ENCODE measurements around the gene TFAM. TPM values are rescaled to one million over a fixed set of nuclear protein-coding genes. Genes with fewer than 3 reads are reported as not detected.
"Not testable (repeated sequence)": the region's sequence is repeated elsewhere in the genome, so short reads cannot be mapped to it uniquely, and the experiment has no call there.

TFAM gene
- total and polyA plus RNA-seq, 2 experiments from 2014 or later: 20.0 to 20.6 TPM

GRCh38 chr10:58409956-58410610, 24.9 kb downstream of the TFAM start:
- no peak for DNase-seq
- in situ Hi-C loops (cut with MboI): loop anchor here (10.0 to 25.0 kb wide), 5 partner anchors 115 to 1202 kb away; no protein-coding TSS in a partner anchor

GRCh38 chr10:58412502-58412961, 27.3 kb downstream of the TFAM start:
- Histone ChIP-seq H3K9me2 (ENCODE audit: insufficient read depth) (no peaks in the 10 kb centered on the region), H2AFZ (no peak overlapping the region), H3K36me3 (ENCODE audit: low read depth) (no peaks in the 10 kb centered on the region), H3K9ac (peak overlapping the region; percentile 42), H3K27ac (peak overlapping the region; percentile 69), H4K20me1 (ENCODE audit: insufficient read depth) (no peaks in the 10 kb centered on the region), H3K9me3 (ENCODE audit: low read depth) (no peaks in the 10 kb centered on the region), H3K4me2 (ENCODE audit: unreplicated experiment) (peak overlapping the region; percentile 12), H3F3A (ENCODE audit: insufficient read depth) (peaks cover 13% of the 10 kb centered on the region; the same call in 1 of the 2 replicates), H3K4me1 (ENCODE audit: insufficient read depth) (peaks cover 21% of the 10 kb centered on the region), H3K79me2 (ENCODE audit: insufficient read depth) (no peaks in the 10 kb centered on the region), H3K27me3 (replicated peaks; ENCODE audit: insufficient read depth) (no peaks in the 10 kb centered on the region), H3K4me3 (no peak overlapping the region)
- TF ChIP-seq EZH2 (IDR thresholded peaks at IDR 0.05; ENCODE audit: insufficient read depth, poor library complexity, severe bottlenecking): no peak
- TF ChIP-seq EZH2phosphoT487 (IDR thresholded peaks at IDR 0.05; ENCODE audit: insufficient read depth, low read depth): peak; percentile 90
- in situ Hi-C loops (cut with MboI): loop anchor here (10.0 to 25.0 kb wide), 5 partner anchors 112 to 1200 kb away; no protein-coding TSS in a partner anchor
- peak; percentile 88 for DNase-seq
- 4 to 5% methylated on average over 2 of the region's 2 CpGs for WGBS, 2 experiments (ENCODE audit: low coverage in 1 of 2, low lambda C conversion rate in 2 of 2, missing lambda C conversion rate in 2 of 2)

More at GRCh38 chr10:58409956-58410610, 24.9 kb downstream of the TFAM start:
- peaks cover 13% of the 10 kb centered on the region; the same call in 1 of the 2 replicates for H3F3A ChIP-seq (ENCODE audit: insufficient read depth)
- H3K9me2 ChIP-seq (ENCODE audit: insufficient read depth): no peaks in the 10 kb centered on the region
- H3K4me1 ChIP-seq (ENCODE audit: insufficient read depth): peaks cover 20% of the 10 kb centered on the region
- H2AFZ ChIP-seq: no peak overlapping the region
- H3K27me3 ChIP-seq (replicated peaks; ENCODE audit: insufficient read depth): no peaks in the 10 kb centered on the region
- H3K4me3 ChIP-seq: no peak overlapping the region
- WGBS, 2 experiments (ENCODE audit: low coverage in 1 of 2, low lambda C conversion rate in 2 of 2, missing lambda C conversion rate in 2 of 2): 79 to 88% methylated on average over 3 to 4 of the region's 4 CpGs
- no peaks in the 10 kb centered on the region for H3K36me3 ChIP-seq (ENCODE audit: low read depth)
- TF ChIP-seq EZH2phosphoT487 (IDR thresholded peaks at IDR 0.05; ENCODE audit: insufficient read depth, low read depth): no peak
- no peak for TF ChIP-seq EZH2 (IDR thresholded peaks at IDR 0.05; ENCODE audit: insufficient read depth, poor library complexity, severe bottlenecking)
- no peaks in the 10 kb centered on the region for H4K20me1 ChIP-seq (ENCODE audit: insufficient read depth)
- H3K9me3 ChIP-seq (ENCODE audit: low read depth): no peaks in the 10 kb centered on the region
- H3K4me2 ChIP-seq (ENCODE audit: unreplicated experiment): no peak overlapping the region
- no peaks in the 10 kb centered on the region for H3K79me2 ChIP-seq (ENCODE audit: insufficient read depth)
- H3K27ac ChIP-seq: no peak overlapping the region
- H3K9ac ChIP-seq: no peak overlapping the region

- no peaks in the 10 kb centered on the region for H3K36me3 ChIP-seq (ENCODE audit: low read depth)
- H3K27me3 ChIP-seq (replicated peaks; ENCODE audit: insufficient read depth): no peaks in the 10 kb centered on the region
- peaks cover 21% of the 10 kb centered on the region for H3K4me1 ChIP-seq (ENCODE audit: insufficient read depth)
- no peaks in the 10 kb centered on the region for H3K9me3 ChIP-seq (ENCODE audit: low read depth)
- no peak for TF ChIP-seq EZH2 (IDR thresholded peaks at IDR 0.05; ENCODE audit: insufficient read depth, poor library complexity, severe bottlenecking)
- no peak for TF ChIP-seq EZH2phosphoT487 (IDR thresholded peaks at IDR 0.05; ENCODE audit: insufficient read depth, low read depth)
- peak overlapping the region; percentile 72 for H3K4me2 ChIP-seq (ENCODE audit: unreplicated experiment)
- DNase-seq: peak; percentile 86
- peak overlapping the region; percentile 17; the same call in 1 of the 2 replicates for H3K9ac ChIP-seq
- H3K4me3 ChIP-seq: peak overlapping the region; percentile 27; the same call in 1 of the 2 replicates
- 5 to 8% methylated on average over 5 of the region's 5 CpGs for WGBS, 2 experiments (ENCODE audit: low coverage in 1 of 2, low lambda C conversion rate in 2 of 2, missing lambda C conversion rate in 2 of 2)
- no peaks in the 10 kb centered on the region for H3K79me2 ChIP-seq (ENCODE audit: insufficient read depth)
- in situ Hi-C loops (cut with MboI): loop anchor here (10.0 to 25.0 kb wide), 5 partner anchors 110 to 1198 kb away; no protein-coding TSS in a partner anchor
- H3K9me2 ChIP-seq (ENCODE audit: insufficient read depth): no peaks in the 10 kb centered on the region
- peaks cover 13% of the 10 kb centered on the region; the same call in 1 of the 2 replicates for H3F3A ChIP-seq (ENCODE audit: insufficient read depth)
- H3K27ac ChIP-seq: no peak overlapping the region
- H4K20me1 ChIP-seq (ENCODE audit: insufficient read depth): no peaks in the 10 kb centered on the region
- peak overlapping the region; percentile 63 for H2AFZ ChIP-seq
Measured at GRCh38 chr10:58414270-58415041, 29.2 kb downstream of the TFAM start.

GRCh38 chr10:58415757-58416156, 30.5 kb downstream of the TFAM start:
- Histone ChIP-seq H3F3A (ENCODE audit: insufficient read depth) (peaks cover 13% of the 10 kb centered on the region; the same call in 1 of the 2 replicates), H2AFZ (no peak overlapping the region), H3K27me3 (replicated peaks; ENCODE audit: insufficient read depth) (no peaks in the 10 kb centered on the region), H3K9me3 (ENCODE audit: low read depth) (no peaks in the 10 kb centered on the region), H3K36me3 (ENCODE audit: low read depth) (no peaks in the 10 kb centered on the region), H3K27ac (no peak overlapping the region), H3K9me2 (ENCODE audit: insufficient read depth) (no peaks in the 10 kb centered on the region), H3K4me1 (ENCODE audit: insufficient read depth) (peaks cover 21% of the 10 kb centered on the region), H3K4me3 (no peak overlapping the region), H4K20me1 (ENCODE audit: insufficient read depth) (no peaks in the 10 kb centered on the region), H3K79me2 (ENCODE audit: insufficient read depth) (no peaks in the 10 kb centered on the region), H3K4me2 (ENCODE audit: unreplicated experiment) (no peak overlapping the region), H3K9ac (no peak overlapping the region)
- no peak for DNase-seq
- TF ChIP-seq EZH2phosphoT487 (IDR thresholded peaks at IDR 0.05; ENCODE audit: insufficient read depth, low read depth): no peak
- no peak for TF ChIP-seq EZH2 (IDR thresholded peaks at IDR 0.05; ENCODE audit: insufficient read depth, poor library complexity, severe bottlenecking)
- in situ Hi-C loops (cut with MboI): loop anchor here (10.0 to 25.0 kb wide), 5 partner anchors 109 to 1197 kb away; no protein-coding TSS in a partner anchor

GRCh38 chr10:58417902-58418301, 32.7 kb downstream of the TFAM start:
- H3K9ac ChIP-seq; H3K27ac ChIP-seq; H3K4me3 ChIP-seq; H3K9me3 ChIP-seq (ENCODE audit: low read depth); H3K36me3 ChIP-seq (ENCODE audit: low read depth); H4K20me1 ChIP-seq (ENCODE audit: insufficient read depth); DNase-seq; H3K27me3 ChIP-seq (replicated peaks; ENCODE audit: insufficient read depth); H3K79me2 ChIP-seq (ENCODE audit: insufficient read depth); H3K4me2 ChIP-seq (ENCODE audit: unreplicated experiment); H3F3A ChIP-seq (ENCODE audit: insufficient read depth); H2AFZ ChIP-seq; H3K9me2 ChIP-seq (ENCODE audit: insufficient read depth): not testable (repeated sequence)
- in situ Hi-C loops (cut with MboI): loop anchor here (10.0 to 25.0 kb wide), 5 partner anchors 107 to 1194 kb away; no protein-coding TSS in a partner anchor
- peaks cover 14% of the 10 kb centered on the region for H3K4me1 ChIP-seq (ENCODE audit: insufficient read depth)
- 84 to 97% methylated on average over 2 of the region's 2 CpGs for WGBS, 2 experiments (ENCODE audit: low coverage in 1 of 2, low lambda C conversion rate in 2 of 2, missing lambda C conversion rate in 2 of 2)
